ENCODE data around the gene PNMA5.
"Not testable (repeated sequence)": the region's sequence is repeated elsewhere in the genome, so short reads cannot be mapped to it uniquely, and the experiment has no call there.

Gene PNMA5

GRCh38 chrX:152993933-152994332, at the start of gene PNMA5:
PNMA5 (minus strand) TSS chrX:152994116; CDS start chrX:152991598, 2,518 bp downstream.
- no peak for DNase-seq

- peak; percentile 68 for DNase-seq
Measured at GRCh38 chrX:153032397-153033118, 38.6 kb upstream of the PNMA5 start.

- no peak for DNase-seq
Measured at GRCh38 chrX:153030801-153031200, 36.9 kb upstream of the PNMA5 start.

GRCh38 chrX:153029875-153030274, 36.0 kb upstream of the PNMA5 start:
- no peak for DNase-seq

GRCh38 chrX:153029162-153029561, 35.2 kb upstream of the PNMA5 start:
- DNase-seq = no peak

GRCh38 chrX:153028487-153028886, 34.6 kb upstream of the PNMA5 start:
- DNase-seq = not testable (repeated sequence)

GRCh38 chrX:153026501-153026900, 32.6 kb upstream of the PNMA5 start:
- not testable (repeated sequence) for DNase-seq

- DNase-seq = no peak
Measured at GRCh38 chrX:153019166-153019565, 25.2 kb upstream of the PNMA5 start.

- not testable (repeated sequence) for DNase-seq
Measured at GRCh38 chrX:153017174-153017573, 23.3 kb upstream of the PNMA5 start.

- DNase-seq = no peak
Measured at GRCh38 chrX:153004780-153005179, 10.9 kb upstream of the PNMA5 start.

GRCh38 chrX:153003981-153004380, 10.1 kb upstream of the PNMA5 start:
- no peak for DNase-seq

- not testable (repeated sequence) for DNase-seq
Measured at GRCh38 chrX:153002182-153002581, 8.3 kb upstream of the PNMA5 start.

- DNase-seq = no peak
Measured at GRCh38 chrX:152997337-152997736, 3.4 kb upstream of the PNMA5 start.

GRCh38 chrX:152992115-152992514, 1.8 kb downstream of the PNMA5 start:
- DNase-seq = no peak

- no peak for DNase-seq
Measured at GRCh38 chrX:152991123-152991522, 2.8 kb downstream of the PNMA5 start.

- DNase-seq = no peak
Measured at GRCh38 chrX:152989292-152989658, 4.6 kb downstream of the PNMA5 start.

GRCh38 chrX:152988536-152989291, 5.2 kb downstream of the PNMA5 start:
- DNase-seq = no peak

GRCh38 chrX:152987801-152988200, 6.1 kb downstream of the PNMA5 start:
- no peak for DNase-seq

GRCh38 chrX:152987156-152987555, 6.8 kb downstream of the PNMA5 start:
- not testable (repeated sequence) for DNase-seq

- DNase-seq = not testable (repeated sequence)
Measured at GRCh38 chrX:152985383-152985782, 8.5 kb downstream of the PNMA5 start.

- DNase-seq = no peak
Measured at GRCh38 chrX:152968193-152968592, 25.7 kb downstream of the PNMA5 start.

- no peak for DNase-seq
Measured at GRCh38 chrX:152960115-152960514, 33.8 kb downstream of the PNMA5 start.

GRCh38 chrX:152959626-152960025, 34.3 kb downstream of the PNMA5 start:
- no peak for DNase-seq

Measured in stimulated activated CD4-positive, alpha-beta T cell treated with anti-CD3 and anti-CD28 coated beads, Interleukin-4, amount 100 ng/mL, for 24 hours (primary cell).